Measurements from ENCODE around the gene KPNA2.

KPNA2 gene

DNA sequence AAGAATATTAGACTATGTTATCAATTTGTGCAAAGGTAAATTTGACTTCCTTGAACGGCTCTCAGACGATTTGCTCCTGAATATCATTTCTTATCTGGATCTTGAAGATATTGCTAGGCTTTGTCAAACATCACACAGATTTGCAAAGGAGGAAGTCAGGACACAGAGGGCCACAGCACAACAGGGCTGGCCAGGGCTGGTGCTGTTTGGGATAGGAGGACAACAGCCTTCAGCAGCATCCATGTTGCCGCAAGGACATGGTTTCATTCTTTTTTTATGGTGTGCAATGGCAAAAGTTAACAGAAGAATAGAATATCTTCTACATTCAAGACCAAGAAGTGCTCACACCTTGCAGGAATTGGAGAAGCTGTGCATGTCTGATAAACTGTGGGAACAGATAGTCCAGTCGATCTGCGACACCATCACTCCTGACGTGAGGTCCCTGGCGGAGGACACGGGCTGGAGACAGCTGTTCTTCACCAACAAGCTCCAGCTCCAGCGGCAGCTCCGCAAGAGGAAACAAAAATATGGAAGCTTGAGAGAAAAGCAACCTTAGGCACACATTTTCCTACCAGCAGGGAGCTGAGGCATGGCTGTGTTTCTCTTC lies 59.8 kb downstream of the KPNA2 start:
- no peak overlapping the region for H3K14ac ChIP-seq (ENCODE audit: low read length)
- no peak overlapping the region for H3K4me3 ChIP-seq (ENCODE audit: low read length in 2 of 2)
- H3K4me2 ChIP-seq (ENCODE audit: insufficient read depth, low read length, poor library complexity, severe bottlenecking) = no peak overlapping the region
- no CpG with 5 or more reads among the region's 10 CpGs for WGBS, 2 donors (ENCODE audit: extremely low coverage in 2 of 2, insufficient read length in 2 of 2, insufficient replicate concordance in 1 of 2)
- no peaks in the 10 kb centered on the region for H3K36me3 ChIP-seq (replicated peaks in 1 of 2; ENCODE audit: control insufficient read depth in 2 of 2, insufficient read depth in 2 of 2, low read length in 2 of 2)
- no peak overlapping the region for H2BK5ac ChIP-seq (ENCODE audit: low read length)
- H3K27me3 ChIP-seq (ENCODE audit: control insufficient read depth in 3 of 3, insufficient read depth in 3 of 3, low read depth in 1 of 3, low read length in 3 of 3) = peaks cover 0 to 4% (median 3%) of the 10 kb centered on the region in 3 experiments
- no peak overlapping the region for H4K91ac ChIP-seq (ENCODE audit: low read depth, low read length, poor library complexity)
- H3K9me3 ChIP-seq (replicated peaks in 1 of 2; ENCODE audit: control insufficient read depth in 2 of 2, insufficient read depth in 1 of 2, low read depth in 1 of 2, low read length in 2 of 2) = peaks cover 0 to 3% of the 10 kb centered on the region in 2 donors
- H3K27ac ChIP-seq (replicated peaks; ENCODE audit: low read length) = no peak overlapping the region
- H3K4ac ChIP-seq (ENCODE audit: low read length) = no peak overlapping the region
- no peak overlapping the region for H4K8ac ChIP-seq (ENCODE audit: low read depth, low read length)
- no peak overlapping the region for H2BK120ac ChIP-seq (ENCODE audit: low read depth, low read length)
- H3K9ac ChIP-seq (ENCODE audit: low read depth, low read length, poor library complexity) = no peak overlapping the region
- no peak overlapping the region for H2BK12ac ChIP-seq (ENCODE audit: low read length)
- no peak overlapping the region for H2BK15ac ChIP-seq (ENCODE audit: low read length)
- no peak overlapping the region for H3K18ac ChIP-seq (ENCODE audit: low read length)
- no peak for DNase-seq (ENCODE audit: low spot score)
- no peak overlapping the region for H3K23ac ChIP-seq (ENCODE audit: low read depth, low read length, poor library complexity)
- H3K79me1 ChIP-seq (ENCODE audit: low read depth, low read length) = no peaks in the 10 kb centered on the region
- H3K4me1 ChIP-seq (ENCODE audit: control insufficient read depth in 2 of 2, insufficient read depth in 1 of 2, low read depth in 1 of 2, low read length in 2 of 2) = no peaks in the 10 kb centered on the region
- no peak overlapping the region for H2AK5ac ChIP-seq (ENCODE audit: low read depth, low read length)
- no peak overlapping the region for H2AFZ ChIP-seq (ENCODE audit: low read length)

DNA sequence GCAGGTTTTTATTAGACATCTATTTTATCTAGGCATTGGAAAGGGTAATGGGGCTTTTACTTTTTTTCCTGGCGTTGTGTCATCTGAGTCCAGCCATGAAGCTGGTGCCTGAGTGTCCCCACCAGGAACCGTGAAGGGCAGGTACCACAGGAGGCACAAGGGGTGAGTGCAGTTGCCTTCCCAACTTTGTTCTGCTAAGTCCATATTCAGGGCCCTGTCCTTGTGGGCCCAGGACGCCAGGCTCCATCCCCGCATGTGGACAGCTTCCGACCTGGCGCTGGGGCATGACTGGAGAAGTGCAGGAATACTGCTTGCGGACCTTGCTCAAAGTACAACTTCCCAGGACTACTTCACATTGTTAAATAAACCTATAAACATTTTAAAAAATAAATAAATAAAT lies 60.6 kb downstream of the KPNA2 start:
- Histone ChIP-seq H3K9ac (ENCODE audit: low read depth, low read length, poor library complexity) (no peak overlapping the region), H2BK120ac (ENCODE audit: low read depth, low read length) (no peak overlapping the region), H3K18ac (ENCODE audit: low read length) (no peak overlapping the region), H3K27me3 (ENCODE audit: control insufficient read depth in 3 of 3, insufficient read depth in 3 of 3, low read depth in 1 of 3, low read length in 3 of 3) (peaks cover 0 to 11% (median 4%) of the 10 kb centered on the region in 3 experiments), H2AK5ac (ENCODE audit: low read depth, low read length) (no peak overlapping the region), H3K79me1 (ENCODE audit: low read depth, low read length) (no peaks in the 10 kb centered on the region), H3K23ac (ENCODE audit: low read depth, low read length, poor library complexity) (no peak overlapping the region), H2BK5ac (ENCODE audit: low read length) (no peak overlapping the region), H3K9me3 (replicated peaks in 1 of 2; ENCODE audit: control insufficient read depth in 2 of 2, insufficient read depth in 1 of 2, low read depth in 1 of 2, low read length in 2 of 2) (peaks cover 0 to 6% of the 10 kb centered on the region in 2 donors), H3K4ac (ENCODE audit: low read length) (no peak overlapping the region), H3K4me3 (ENCODE audit: low read length in 2 of 2) (no peak overlapping the region), H4K8ac (ENCODE audit: low read depth, low read length) (no peak overlapping the region), H4K91ac (ENCODE audit: low read depth, low read length, poor library complexity) (no peak overlapping the region), H2BK12ac (ENCODE audit: low read length) (no peak overlapping the region), H3K4me1 (ENCODE audit: control insufficient read depth in 2 of 2, insufficient read depth in 1 of 2, low read depth in 1 of 2, low read length in 2 of 2) (peaks cover 0 to 2% of the 10 kb centered on the region in 2 donors), H2BK15ac (ENCODE audit: low read length) (no peak overlapping the region), H3K27ac (replicated peaks; ENCODE audit: low read length) (no peak overlapping the region), H3K4me2 (ENCODE audit: insufficient read depth, low read length, poor library complexity, severe bottlenecking) (no peak overlapping the region), H2AFZ (ENCODE audit: low read length) (no peak overlapping the region), H3K36me3 (replicated peaks in 1 of 2; ENCODE audit: control insufficient read depth in 2 of 2, insufficient read depth in 2 of 2, low read length in 2 of 2) (no peaks in the 10 kb centered on the region), H3K14ac (ENCODE audit: low read length) (no peak overlapping the region)
- WGBS, 2 donors (ENCODE audit: extremely low coverage in 2 of 2, insufficient read length in 2 of 2, insufficient replicate concordance in 1 of 2) = no CpG with 5 or more reads among the region's 7 CpGs
- DNase-seq (ENCODE audit: low spot score) = no peak

Measured in neuronal stem cell (in vitro differentiated cells).